AG04449 (cell line): ENCODE data around the gene PRPF31.

ENCODE experiments used
- CTCF ChIA-PET: fragments of 350-600 bp; formaldehyde crosslinking; extraction: SDS; loops from one replicate; lab custom pipeline; 2021; ENCODE audit warnings: antibody characterized with exemption; lab: Yijun Ruan, JAX
- POLR2A ChIA-PET: fragments of 400-600, 350-600 bp; formaldehyde crosslinking; extraction: SDS; loops from one replicate; lab custom pipeline; 2020; ENCODE audit warnings: antibody characterized with exemption, inconsistent platforms; lab: Yijun Ruan, JAX
- DNase-seq: peaks from one replicate; pipeline ENCODE4 v3.0.0-alpha.2; 2010; ENCODE audit warnings: low read depth, low spot score
- H3K4me3 ChIP-seq: 2 replicates; pipeline ENCODE4 v1.5.1; 2011; ENCODE audit warnings: low read depth, mild to moderate bottlenecking, control low read depth, low read length
- TF ChIP-seq, protein P1 (sequence below): IDR thresholded peaks from one replicate; pipeline ENCODE4 v1.5.1; 2011; ENCODE audit warnings: mild to moderate bottlenecking, moderate library complexity, low read length, control low read depth, inconsistent platforms; ENCODE audit not compliant: insufficient read depth; ENCODE audit errors: missing control alignments

The PRPF31 gene

DNA sequence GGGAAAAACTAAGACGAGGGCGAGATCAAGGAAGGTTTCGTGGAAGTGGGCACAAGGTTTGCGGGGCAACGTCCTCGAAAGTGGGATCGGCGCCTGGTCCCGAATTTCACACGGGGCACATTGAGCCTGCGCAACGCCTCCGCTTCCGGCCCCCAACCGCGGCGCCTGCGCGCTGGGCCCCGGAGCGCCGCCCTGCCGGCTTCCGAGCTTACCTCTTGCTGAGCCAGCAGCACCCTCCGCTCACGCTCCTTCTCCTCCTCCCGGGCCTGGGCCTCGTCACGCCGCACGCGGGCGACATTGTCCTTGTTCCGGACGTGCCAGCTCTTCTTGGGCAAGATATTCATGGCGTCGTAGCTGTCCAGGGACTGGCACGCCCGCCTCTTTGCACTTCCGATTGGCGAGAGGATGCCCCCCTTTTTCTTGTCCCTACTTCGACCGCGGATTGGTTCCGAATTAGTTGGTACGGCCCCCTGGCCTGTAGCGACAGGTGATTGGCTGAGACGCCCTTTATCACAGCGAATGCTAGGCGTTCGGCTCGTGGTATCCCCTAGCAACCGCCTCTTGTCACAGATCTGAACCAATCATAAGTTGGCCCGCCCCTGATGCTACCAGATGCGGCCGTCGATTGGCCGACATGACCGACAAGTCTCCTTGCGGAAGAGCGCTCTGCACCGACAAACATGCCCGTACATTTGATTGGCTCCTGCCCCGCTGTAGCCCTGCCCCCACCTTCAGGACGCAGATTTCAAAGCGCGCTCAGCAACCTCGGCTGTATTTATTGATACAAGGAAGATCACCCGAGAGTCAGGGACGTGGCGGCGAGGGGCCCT is 44.0 kb downstream of the PRPF31 start, which contains the start of gene LENG1:
LENG1 (minus strand) TSS at position 370 of the 830 bp plus-strand sequence; CDS start at position 344, 26 bp downstream.
- peak within 1 kb of the TSS; percentile 97 for H3K4me3 ChIP-seq
- peak; percentile 100 for DNase-seq
- CTCF ChIA-PET, result interaction anchor here (1.1 to 2.5 kb wide), 8 partner anchors 9 to 75 kb away, joined by 3 to 14 read pairs (median 5); partner anchors contain the start of genes CNOT3 and MBOAT7
- POLR2A ChIA-PET, result interaction anchor here (0.7 to 2.0 kb wide), 6 partner anchors 8 to 50 kb away, joined by 3 to 13 read pairs (median 4); partner anchors contain the start of genes CNOT3 and MBOAT7
- TF ChIP-seq, protein P1, sequence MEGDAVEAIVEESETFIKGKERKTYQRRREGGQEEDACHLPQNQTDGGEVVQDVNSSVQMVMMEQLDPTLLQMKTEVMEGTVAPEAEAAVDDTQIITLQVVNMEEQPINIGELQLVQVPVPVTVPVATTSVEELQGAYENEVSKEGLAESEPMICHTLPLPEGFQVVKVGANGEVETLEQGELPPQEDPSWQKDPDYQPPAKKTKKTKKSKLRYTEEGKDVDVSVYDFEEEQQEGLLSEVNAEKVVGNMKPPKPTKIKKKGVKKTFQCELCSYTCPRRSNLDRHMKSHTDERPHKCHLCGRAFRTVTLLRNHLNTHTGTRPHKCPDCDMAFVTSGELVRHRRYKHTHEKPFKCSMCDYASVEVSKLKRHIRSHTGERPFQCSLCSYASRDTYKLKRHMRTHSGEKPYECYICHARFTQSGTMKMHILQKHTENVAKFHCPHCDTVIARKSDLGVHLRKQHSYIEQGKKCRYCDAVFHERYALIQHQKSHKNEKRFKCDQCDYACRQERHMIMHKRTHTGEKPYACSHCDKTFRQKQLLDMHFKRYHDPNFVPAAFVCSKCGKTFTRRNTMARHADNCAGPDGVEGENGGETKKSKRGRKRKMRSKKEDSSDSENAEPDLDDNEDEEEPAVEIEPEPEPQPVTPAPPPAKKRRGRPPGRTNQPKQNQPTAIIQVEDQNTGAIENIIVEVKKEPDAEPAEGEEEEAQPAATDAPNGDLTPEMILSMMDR, result peak; percentile 25

DNA sequence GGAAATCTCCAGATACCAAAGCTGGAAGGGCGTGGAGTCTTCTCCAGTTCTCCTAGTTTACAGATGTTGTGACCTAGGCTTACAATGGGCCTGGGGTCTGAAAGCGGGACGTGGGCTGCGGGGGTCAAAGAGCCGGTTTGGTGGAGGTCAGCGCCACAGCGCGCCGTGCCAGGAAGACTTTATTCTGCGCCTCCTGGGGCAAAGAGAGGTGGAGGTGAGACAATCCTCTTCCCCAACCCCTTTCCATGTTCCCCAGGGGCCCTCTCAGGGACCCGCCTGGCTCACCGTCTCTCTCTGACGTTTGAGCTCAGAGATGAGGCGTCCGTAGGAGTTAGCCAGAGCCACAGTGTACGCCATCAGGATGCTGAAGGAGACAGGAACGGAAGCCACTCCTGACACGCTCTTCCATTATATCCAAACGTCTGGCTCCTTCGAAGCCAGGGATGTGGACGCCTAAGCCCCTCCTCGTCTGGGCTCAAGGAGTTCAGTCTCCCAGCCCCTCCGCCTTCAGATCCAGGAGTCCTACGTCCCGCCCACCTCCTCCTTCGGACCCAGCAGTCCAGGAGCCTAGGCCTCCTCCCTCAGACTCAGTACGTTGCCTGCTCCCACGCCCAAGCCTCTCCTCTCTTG is 44.7 kb downstream of the PRPF31 start:
- CTCF ChIA-PET, result interaction anchor here (1.1 to 2.5 kb wide), 4 partner anchors 8 to 74 kb away, joined by 3 to 14 read pairs (median 5); partner anchors contain the start of genes CNOT3 and MBOAT7
- DNase-seq, result no peak
- POLR2A ChIA-PET, result interaction anchor here (0.7 to 2.0 kb wide), 6 partner anchors 9 to 151 kb away, joined by 4 to 13 read pairs (median 4); partner anchors contain the start of genes CNOT3 and MBOAT7
- H3K4me3 ChIP-seq, result peak overlapping the region; percentile 72
- TF ChIP-seq, protein P1, result no peak

DNA sequence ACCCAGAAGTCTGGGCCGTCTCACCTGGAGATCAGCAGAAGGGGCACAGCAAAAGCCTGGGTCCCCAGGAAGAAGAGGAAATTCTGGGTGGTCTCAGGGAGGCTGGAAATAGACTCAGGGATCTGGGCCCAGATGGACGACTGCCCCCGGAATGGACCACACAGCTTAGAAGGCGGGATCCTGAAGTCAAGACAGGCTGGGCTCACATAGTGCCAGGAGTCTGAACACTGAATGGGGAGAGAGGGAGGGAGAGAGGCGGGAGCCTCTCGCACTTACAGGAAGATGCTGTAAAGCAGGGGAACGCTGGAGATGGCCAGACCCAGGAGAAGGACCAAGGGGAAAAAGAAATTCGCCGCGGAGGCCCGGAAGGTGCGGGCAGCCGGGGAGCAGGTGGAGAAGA is 45.3 kb downstream of the PRPF31 start:
- DNase-seq, result no peak
- H3K4me3 ChIP-seq, result peak overlapping the region; percentile 72
- ChIA-PET CTCF (interaction anchor here (2.5 kb wide), 1 partner anchor 28 kb away, joined by 14 read pairs; the partner anchor contains the start of gene MBOAT7), POLR2A (interaction anchor here (0.7 kb wide), 1 partner anchor 150 kb away, joined by 4 read pairs; no protein-coding TSS in a partner anchor)
- TF ChIP-seq, protein P1, result no peak

DNA sequence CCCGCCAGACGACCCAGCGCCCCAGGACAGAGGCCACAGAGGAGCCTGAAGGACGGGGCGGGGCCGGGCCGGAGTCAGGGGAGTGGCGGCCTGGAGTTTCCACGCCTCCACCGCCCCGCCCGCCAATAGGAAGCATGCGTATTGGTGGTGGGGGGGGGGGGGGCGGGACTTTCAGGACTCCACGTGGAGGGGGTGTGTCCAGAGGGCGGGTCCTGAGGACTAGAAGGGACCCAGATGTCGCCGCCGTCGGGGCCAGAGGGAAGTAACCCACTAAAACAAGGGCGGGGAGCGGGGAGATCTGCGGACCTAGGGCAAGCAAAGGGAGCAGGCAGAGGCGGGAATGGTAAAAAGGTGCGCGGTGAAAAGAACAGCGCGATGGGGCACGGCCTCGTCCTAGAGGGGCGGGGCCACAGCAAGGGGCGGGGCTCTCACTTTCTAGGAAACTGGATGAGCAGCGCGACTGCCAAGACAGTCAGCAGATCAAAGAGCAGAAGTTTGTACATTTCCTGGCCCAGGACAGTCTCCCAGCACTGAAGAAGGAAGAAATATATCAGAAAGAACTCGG is 46.8 kb downstream of the PRPF31 start:
- TF ChIP-seq, protein P1, result no peak
- ChIA-PET POLR2A (no interaction called here), CTCF (interaction anchor here (1.4 kb wide), 1 partner anchor 12 kb away, joined by 3 read pairs; no protein-coding TSS in a partner anchor)

DNA sequence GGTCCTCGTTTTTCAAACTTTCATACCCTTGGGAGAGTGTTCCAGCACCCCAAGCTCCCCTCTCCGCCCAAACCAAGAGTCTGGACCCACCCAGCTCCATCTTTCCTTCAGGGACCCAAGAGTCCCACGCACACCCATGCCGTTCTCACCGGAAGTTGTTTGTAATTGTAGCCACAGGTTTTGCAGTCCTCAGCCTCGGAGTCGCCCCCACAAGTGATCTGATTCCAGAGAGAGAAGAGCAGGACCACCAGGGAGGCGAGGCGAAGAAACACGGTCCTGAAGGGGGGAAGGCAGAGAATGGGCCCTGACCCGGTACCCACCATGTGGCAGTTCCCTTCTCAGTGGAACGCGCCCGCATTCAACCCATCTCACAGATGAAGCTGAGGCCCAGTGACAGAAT is 47.3 kb downstream of the PRPF31 start:
- ChIA-PET CTCF (interaction anchor here (1.2 to 1.5 kb wide), 3 partner anchors 10 to 26 kb away, joined by 3 read pairs; partner anchors contain the start of gene TMC4), POLR2A (interaction anchor here (0.7 kb wide), 1 partner anchor 25 kb away, joined by 4 read pairs; no protein-coding TSS in a partner anchor)
- TF ChIP-seq, protein P1, result no peak
- DNase-seq, result no peak
- H3K4me3 ChIP-seq, result no peak overlapping the region; the same call in 1 of the 2 replicates

More for the DNA sequence above, 46.8 kb downstream of the PRPF31 start:
- no peak for DNase-seq
- H3K4me3 ChIP-seq, result peak overlapping the region; percentile 59
